ENCODE data around the gene PCARE.

DNA sequence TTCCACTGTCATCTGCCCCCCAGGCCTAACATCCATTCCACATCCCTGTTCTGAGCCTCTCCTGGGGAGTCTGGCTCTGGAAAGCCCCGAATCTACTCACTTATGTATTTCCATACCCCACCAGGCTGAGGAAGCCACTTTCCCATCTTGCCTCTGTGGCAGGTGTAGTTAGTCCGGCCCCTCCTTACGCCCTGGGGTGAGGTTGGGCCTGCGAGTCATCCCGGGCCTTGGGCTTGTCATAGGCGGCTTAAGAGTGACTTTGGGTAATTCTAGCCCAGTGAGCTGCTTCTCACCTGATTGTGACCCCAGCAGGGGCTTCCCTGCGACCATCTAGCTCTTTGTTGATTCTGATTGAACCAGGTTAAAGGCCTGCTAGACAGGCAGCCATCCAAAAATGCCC lies 21.1 kb downstream of the PCARE start:
- TF ChIP-seq POLR2A (IDR thresholded peaks at IDR 0.05; ENCODE audit: low read depth, low read length): no peak
- no peak for TF ChIP-seq POLR2AphosphoS5 (IDR thresholded peaks at IDR 0.05; ENCODE audit: low read depth, low read length)
